WERI-Rb-1 (cell line): Measurements from ENCODE around the gene TMOD3.

ENCODE experiments used
- DNase-seq: peaks from one replicate; pipeline ENCODE4 v3.0.0-alpha.2; 2020
- H3K27ac ChIP-seq: fragments of 250-450 bp; sonication (Bioruptor Pico); 2 replicates; pipeline ENCODE4 v1.5.1; 2020; ENCODE audit warnings: mild to moderate bottlenecking, moderate library complexity
- H3K27me3 ChIP-seq: fragments of 250-450 bp; sonication (Bioruptor Pico); 2 replicates; pipeline ENCODE4 v1.5.1; 2021; ENCODE audit warnings: mild to moderate bottlenecking, low read depth, moderate library complexity; ENCODE audit not compliant: insufficient read depth, severe bottlenecking
- H3K36me3 ChIP-seq: fragments of 250-450 bp; sonication (Bioruptor Pico); 2 replicates; pipeline ENCODE4 v1.5.1; 2020; ENCODE audit warnings: mild to moderate bottlenecking, moderate library complexity
- H3K4me3 ChIP-seq: 2 replicates; pipeline ENCODE4 v1.5.1; 2011; ENCODE audit warnings: low read depth, mild to moderate bottlenecking, control low read depth, low read length
- H3K9me3 ChIP-seq: fragments of 250-450 bp; sonication (Bioruptor Pico); 2 replicates; pipeline ENCODE4 v1.5.1; 2021; ENCODE audit warnings: mild to moderate bottlenecking, moderate library complexity; ENCODE audit not compliant: severe bottlenecking
- CTCF ChIP-seq: IDR thresholded peaks from 2 replicates; pipeline ENCODE4 v1.5.1; 2011; ENCODE audit warnings: low read depth, mild to moderate bottlenecking, control low read depth, inconsistent platforms, low read length

Gene TMOD3

GRCh38 chr15:51931638-51932037 lies 102.2 kb downstream of the TMOD3 start:
- Histone ChIP-seq H3K36me3 (peaks cover 18% of the 10 kb centered on the region; the same call in 1 of the 2 replicates), H3K27ac (no peak overlapping the region), H3K9me3 (no peaks in the 10 kb centered on the region), H3K27me3 (no peaks in the 10 kb centered on the region), H3K4me3 (no peak overlapping the region)
- DNase-seq: no peak
- no peak for TF ChIP-seq CTCF

- no peaks in the 10 kb centered on the region for H3K27me3 ChIP-seq
- no peak overlapping the region for H3K27ac ChIP-seq
- no peak for DNase-seq
- H3K9me3 ChIP-seq: no peaks in the 10 kb centered on the region
- no peak overlapping the region for H3K4me3 ChIP-seq
- H3K36me3 ChIP-seq: peaks cover 15% of the 10 kb centered on the region; the same call in 1 of the 2 replicates
- no peak for TF ChIP-seq CTCF
Observed at GRCh38 chr15:51932161-51932560, 102.7 kb downstream of the TMOD3 start.

- peak; percentile 11 for DNase-seq
- TF ChIP-seq CTCF: no peak
- Histone ChIP-seq H3K36me3 (peaks cover 32% of the 10 kb centered on the region), H3K9me3 (no peaks in the 10 kb centered on the region), H3K4me3 (no peak overlapping the region), H3K27me3 (no peaks in the 10 kb centered on the region), H3K27ac (no peak overlapping the region)
Observed at GRCh38 chr15:51935466-51936104, 106.1 kb downstream of the TMOD3 start.

GRCh38 chr15:51936105-51936478 lies 106.6 kb downstream of the TMOD3 start:
- Histone ChIP-seq H3K27me3 (no peaks in the 10 kb centered on the region), H3K36me3 (peaks cover 32% of the 10 kb centered on the region), H3K4me3 (no peak overlapping the region), H3K9me3 (no peaks in the 10 kb centered on the region), H3K27ac (no peak overlapping the region)
- DNase-seq: peak; percentile 14
- TF ChIP-seq CTCF: peak; percentile 21; the same call in 1 of the 2 replicates

- Histone ChIP-seq H3K36me3 (peaks cover 37% of the 10 kb centered on the region), H3K4me3 (no peak overlapping the region), H3K27me3 (no peaks in the 10 kb centered on the region), H3K27ac (no peak overlapping the region), H3K9me3 (no peaks in the 10 kb centered on the region)
- no peak for DNase-seq
- TF ChIP-seq CTCF: no peak
Observed at GRCh38 chr15:51938286-51938685, 108.8 kb downstream of the TMOD3 start.

- Histone ChIP-seq H3K27ac (no peak overlapping the region), H3K9me3 (no peaks in the 10 kb centered on the region), H3K4me3 (no peak overlapping the region), H3K36me3 (peaks cover 37% of the 10 kb centered on the region), H3K27me3 (no peaks in the 10 kb centered on the region)
- no peak for TF ChIP-seq CTCF
- no peak for DNase-seq
Observed at GRCh38 chr15:51939216-51939615, 109.8 kb downstream of the TMOD3 start.
